GM10248 (cell line): Measurements from ENCODE around the gene LRRC56.

Experiments
- CTCF ChIA-PET: fragments of 300-600 bp; sonication (Branson Sonifier 250); formaldehyde crosslinking; extraction: SDS; loops from one replicate; lab custom pipeline; 2021; ENCODE audit warnings: antibody characterized with exemption; lab: Yijun Ruan, JAX
- POLR2A ChIA-PET: fragments of 350-650 bp; sonication (Branson Sonifier 250); formaldehyde crosslinking; extraction: SDS; loops from one replicate; lab custom pipeline; 2020; ENCODE audit warnings: antibody characterized with exemption; lab: Yijun Ruan, JAX
- DNase-seq: peaks from one replicate; pipeline ENCODE4 v3.0.0; 2012; ENCODE audit errors: extremely low spot score
- CTCF ChIP-seq: IDR thresholded peaks from 2 replicates; pipeline ENCODE4 v1.5.1; 2012; ENCODE audit warnings: mild to moderate bottlenecking, low read depth; ENCODE audit errors: extremely low read depth, missing control alignments, control extremely low read depth

Gene LRRC56

DNA sequence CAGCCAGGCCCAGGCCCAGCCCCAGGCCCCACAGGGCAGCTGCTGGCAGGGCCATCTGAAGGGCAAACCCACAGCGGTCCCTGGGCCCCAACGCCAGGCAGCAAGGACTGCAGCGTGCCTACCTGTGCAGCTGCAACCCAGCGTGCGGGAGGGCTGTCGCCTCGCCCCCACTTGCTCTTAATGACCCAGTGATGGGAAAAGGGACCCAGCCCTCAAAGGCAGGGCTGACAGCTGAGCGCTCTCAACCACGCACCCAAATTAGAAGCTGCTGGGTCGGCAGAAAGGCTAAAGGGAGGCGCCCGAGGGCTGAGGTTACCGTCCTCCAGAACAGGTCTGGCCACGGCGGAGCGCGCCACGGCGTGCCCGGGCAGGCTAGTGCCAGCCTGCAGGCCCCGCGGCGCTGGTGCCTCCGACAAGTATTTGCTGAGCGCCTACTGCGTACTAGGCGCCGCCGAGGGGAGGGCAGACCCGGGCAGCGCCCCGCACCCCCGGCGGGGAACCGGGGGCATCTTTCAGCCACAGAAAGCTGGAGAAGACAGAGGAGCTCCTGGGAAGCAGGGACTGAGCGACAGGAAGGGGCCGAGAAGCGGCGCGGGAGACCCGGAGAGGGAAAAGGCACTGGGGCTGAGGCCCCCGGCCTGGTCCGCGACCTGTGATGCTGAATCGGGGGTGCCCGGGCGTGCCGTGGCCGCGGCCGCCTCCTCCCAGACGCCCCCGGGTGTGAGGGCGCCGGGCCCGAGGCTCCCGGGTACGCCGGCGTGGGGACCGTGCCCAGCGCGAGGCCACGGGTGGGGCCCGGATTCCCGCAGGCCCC, 2.7 kb upstream of the LRRC56 start:
- TF ChIP-seq CTCF, result no peak
- POLR2A ChIA-PET, result no interaction called here
- DNase-seq, result no peak
- CTCF ChIA-PET, result interaction anchor here (2.2 to 6.8 kb wide), 3 partner anchors 16 to 187 kb away, joined by 7 to 77 read pairs (median 11); no protein-coding TSS in a partner anchor

DNA sequence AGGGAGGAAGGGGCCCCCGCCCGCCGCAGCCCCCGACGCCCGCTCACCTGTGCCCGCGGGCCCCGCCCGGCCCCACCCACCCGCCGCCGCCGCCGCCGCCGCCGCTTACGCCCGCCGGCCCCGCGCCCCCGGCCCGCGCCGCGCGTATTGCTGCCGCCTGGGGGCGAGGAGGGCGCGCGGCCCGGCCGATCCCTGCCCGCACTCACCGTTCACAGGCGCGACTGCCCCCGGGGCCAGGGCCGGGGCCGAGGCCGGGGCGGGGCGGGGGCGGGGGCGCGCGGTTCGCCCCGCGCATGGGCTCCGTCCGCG, 2.2 kb upstream of the LRRC56 start:
- ChIA-PET CTCF (interaction anchor here (1.0 to 6.8 kb wide), 3 partner anchors 13 to 20 kb away, joined by 3 to 77 read pairs (median 11); no protein-coding TSS in a partner anchor), POLR2A (interaction anchor here (1.1 to 1.5 kb wide), 3 partner anchors 29 to 284 kb away, joined by 3 read pairs; partner anchors contain the start of genes PNPLA2 and RNH1)
- no peak for DNase-seq
- peak; percentile 6 for TF ChIP-seq CTCF

GRCh38 chr11:535519-536454, 1.5 kb upstream of the LRRC56 start, which contains the start of gene HRAS:
Gene HRAS, minus strand, starts transcription at chr11:535576.
- no peak for TF ChIP-seq CTCF
- peak; percentile 100 for DNase-seq
- ChIA-PET CTCF (interaction anchor here (0.7 to 6.8 kb wide), 8 partner anchors 9 to 191 kb away, joined by 3 to 77 read pairs (median 3); no protein-coding TSS in a partner anchor), POLR2A (interaction anchor here (1.1 to 1.5 kb wide), 3 partner anchors 29 to 283 kb away, joined by 3 read pairs; partner anchors contain the start of genes PNPLA2 and RNH1)

DNA sequence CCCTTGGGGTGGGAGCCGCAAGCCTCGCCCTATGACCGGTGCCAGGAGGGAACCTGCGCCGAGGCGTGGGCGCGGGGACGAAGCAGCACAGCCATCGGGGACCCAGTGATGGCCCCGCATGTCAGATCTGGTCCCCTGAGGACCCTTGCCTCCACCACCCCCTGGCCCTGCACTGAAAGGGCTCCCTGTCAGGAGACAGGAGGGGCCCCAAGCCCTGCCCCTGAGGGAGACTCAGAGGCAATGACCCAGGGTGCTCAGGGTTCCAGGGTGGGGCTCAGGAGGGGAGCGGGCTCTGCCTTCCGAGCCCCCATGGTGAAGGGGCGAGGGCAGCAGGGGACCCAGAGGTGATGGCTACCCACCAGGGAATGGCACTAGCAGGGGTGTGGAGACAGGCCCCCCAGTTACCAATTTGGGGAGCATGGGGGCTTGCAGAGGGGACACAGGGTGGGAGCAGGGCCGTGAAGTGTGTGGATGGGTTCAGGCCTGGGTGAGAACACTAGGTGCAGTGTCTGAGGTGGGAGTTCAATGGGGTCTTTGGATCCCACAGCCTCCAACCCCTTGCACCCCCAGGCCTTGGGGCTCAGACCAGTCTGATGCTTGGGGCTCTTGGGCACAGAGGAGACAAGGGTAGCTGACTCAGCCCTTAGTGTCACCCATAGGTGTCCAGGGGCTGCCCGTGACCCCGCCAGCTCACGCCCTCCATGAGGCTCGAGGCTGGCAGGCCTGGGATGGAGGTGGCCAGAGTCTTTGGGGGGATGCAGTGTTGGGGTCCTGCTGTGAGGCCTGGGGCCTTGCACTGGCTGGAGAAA, 499 bp downstream of the LRRC56 start:
- CTCF ChIA-PET, result no interaction called here
- no peak for TF ChIP-seq CTCF
- no peak for DNase-seq
- POLR2A ChIA-PET, result no interaction called here

- CTCF ChIA-PET, result interaction anchor here (0.8 kb wide), 1 partner anchor 16 kb away, joined by 3 read pairs; no protein-coding TSS in a partner anchor
- POLR2A ChIA-PET, result no interaction called here
- DNase-seq, result no peak
- no peak for TF ChIP-seq CTCF
Measured at GRCh38 chr11:538431-539051, 1.2 kb downstream of the LRRC56 start.
